ENCODE measurements around the gene HSPB6. TPM values are rescaled to one million over a fixed set of nuclear protein-coding genes. Genes with fewer than 3 reads are reported as not detected.

The HSPB6 gene
- total and polyA plus RNA-seq, 2 experiments from 2014 or later, result 14.1 to 220 TPM

- Histone ChIP-seq H3K9ac (no peak overlapping the region), H4K20me1 (ENCODE audit: insufficient read depth) (no peaks in the 10 kb centered on the region), H3F3A (ENCODE audit: insufficient read depth) (no peaks in the 10 kb centered on the region), H3K79me2 (ENCODE audit: insufficient read depth) (peaks cover 51% of the 10 kb centered on the region), H3K4me2 (ENCODE audit: unreplicated experiment) (no peak overlapping the region), H3K9me2 (ENCODE audit: insufficient read depth) (no peaks in the 10 kb centered on the region), H3K36me3 (ENCODE audit: low read depth) (peaks cover 25% of the 10 kb centered on the region; the same call in 1 of the 2 replicates), H3K27ac (no peak overlapping the region), H3K4me1 (ENCODE audit: insufficient read depth) (no peaks in the 10 kb centered on the region), H3K4me3 (no peak overlapping the region), H3K9me3 (ENCODE audit: low read depth) (no peaks in the 10 kb centered on the region), H3K27me3 (replicated peaks; ENCODE audit: insufficient read depth) (no peaks in the 10 kb centered on the region), H2AFZ (no peak overlapping the region)
- in situ Hi-C loops (cut with MboI), result no loop called here
- DNase-seq, result no peak
- WGBS, 2 experiments (ENCODE audit: low coverage in 1 of 2, low lambda C conversion rate in 2 of 2, missing lambda C conversion rate in 2 of 2), result 85 to 89% methylated on average over 14 to 16 of the region's 16 CpGs
- no peak for TF ChIP-seq EZH2 (IDR thresholded peaks at IDR 0.05; ENCODE audit: insufficient read depth, poor library complexity, severe bottlenecking)
- TF ChIP-seq EZH2phosphoT487 (IDR thresholded peaks at IDR 0.05; ENCODE audit: insufficient read depth, low read depth), result no peak
These were observed 33.9 kb downstream of the HSPB6 start for GRCh38 chr19:35722897-35723296.

GRCh38 chr19:35722461-35722860 is 34.4 kb downstream of the HSPB6 start:
- Histone ChIP-seq H3K4me1 (ENCODE audit: insufficient read depth) (no peaks in the 10 kb centered on the region), H3K4me3 (no peak overlapping the region), H3K36me3 (ENCODE audit: low read depth) (peaks cover 25% of the 10 kb centered on the region; the same call in 1 of the 2 replicates), H2AFZ (no peak overlapping the region), H3K9me3 (ENCODE audit: low read depth) (no peaks in the 10 kb centered on the region), H3K9ac (no peak overlapping the region), H3K79me2 (ENCODE audit: insufficient read depth) (peaks cover 51% of the 10 kb centered on the region), H4K20me1 (ENCODE audit: insufficient read depth) (no peaks in the 10 kb centered on the region), H3F3A (ENCODE audit: insufficient read depth) (no peaks in the 10 kb centered on the region), H3K27me3 (replicated peaks; ENCODE audit: insufficient read depth) (no peaks in the 10 kb centered on the region), H3K27ac (no peak overlapping the region), H3K4me2 (ENCODE audit: unreplicated experiment) (no peak overlapping the region), H3K9me2 (ENCODE audit: insufficient read depth) (no peaks in the 10 kb centered on the region)
- WGBS, 2 experiments (ENCODE audit: low coverage in 1 of 2, low lambda C conversion rate in 2 of 2, missing lambda C conversion rate in 2 of 2), result 92% methylated on average over 14 of the region's 14 CpGs
- TF ChIP-seq EZH2phosphoT487 (IDR thresholded peaks at IDR 0.05; ENCODE audit: insufficient read depth, low read depth), result no peak
- TF ChIP-seq EZH2 (IDR thresholded peaks at IDR 0.05; ENCODE audit: insufficient read depth, poor library complexity, severe bottlenecking), result no peak
- DNase-seq, result no peak
- in situ Hi-C loops (cut with MboI), result no loop called here

GRCh38 chr19:35721374-35721773 is 35.5 kb downstream of the HSPB6 start:
- in situ Hi-C loops (cut with MboI), result no loop called here
- H3K79me2 ChIP-seq (ENCODE audit: insufficient read depth), result peaks cover 51% of the 10 kb centered on the region
- H3K4me2 ChIP-seq (ENCODE audit: unreplicated experiment), result no peak overlapping the region
- no peak overlapping the region for H3K9ac ChIP-seq
- no peak for DNase-seq
- no peaks in the 10 kb centered on the region for H3K9me2 ChIP-seq (ENCODE audit: insufficient read depth)
- H2AFZ ChIP-seq, result no peak overlapping the region
- H3K27ac ChIP-seq, result no peak overlapping the region
- H3K4me3 ChIP-seq, result no peak overlapping the region
- no peak for TF ChIP-seq EZH2 (IDR thresholded peaks at IDR 0.05; ENCODE audit: insufficient read depth, poor library complexity, severe bottlenecking)
- no peak for TF ChIP-seq EZH2phosphoT487 (IDR thresholded peaks at IDR 0.05; ENCODE audit: insufficient read depth, low read depth)
- WGBS, 2 experiments (ENCODE audit: low coverage in 1 of 2, low lambda C conversion rate in 2 of 2, missing lambda C conversion rate in 2 of 2), result 92% methylated on average over 16 of the region's 16 CpGs
- H4K20me1 ChIP-seq (ENCODE audit: insufficient read depth), result no peaks in the 10 kb centered on the region
- H3K27me3 ChIP-seq (replicated peaks; ENCODE audit: insufficient read depth), result no peaks in the 10 kb centered on the region
- H3K4me1 ChIP-seq (ENCODE audit: insufficient read depth), result no peaks in the 10 kb centered on the region
- no peaks in the 10 kb centered on the region; the same call in 1 of the 2 replicates for H3F3A ChIP-seq (ENCODE audit: insufficient read depth)
- peaks cover 23% of the 10 kb centered on the region; the same call in 1 of the 2 replicates for H3K36me3 ChIP-seq (ENCODE audit: low read depth)
- no peaks in the 10 kb centered on the region for H3K9me3 ChIP-seq (ENCODE audit: low read depth)

- no peak for TF ChIP-seq EZH2phosphoT487 (IDR thresholded peaks at IDR 0.05; ENCODE audit: insufficient read depth, low read depth)
- TF ChIP-seq EZH2 (IDR thresholded peaks at IDR 0.05; ENCODE audit: insufficient read depth, poor library complexity, severe bottlenecking), result no peak
- no peaks in the 10 kb centered on the region; the same call in 1 of the 2 replicates for H3F3A ChIP-seq (ENCODE audit: insufficient read depth)
- no peak overlapping the region for H3K27ac ChIP-seq
- no peaks in the 10 kb centered on the region for H3K27me3 ChIP-seq (replicated peaks; ENCODE audit: insufficient read depth)
- H3K4me1 ChIP-seq (ENCODE audit: insufficient read depth), result no peaks in the 10 kb centered on the region
- H2AFZ ChIP-seq, result no peak overlapping the region
- no peak overlapping the region for H3K4me3 ChIP-seq
- no peak for DNase-seq
- H3K9me3 ChIP-seq (ENCODE audit: low read depth), result no peaks in the 10 kb centered on the region
- in situ Hi-C loops (cut with MboI), result no loop called here
- 83% methylated on average over 15 to 17 of the region's 17 CpGs for WGBS, 2 experiments (ENCODE audit: low coverage in 1 of 2, low lambda C conversion rate in 2 of 2, missing lambda C conversion rate in 2 of 2)
- no peak overlapping the region for H3K9ac ChIP-seq
- peaks cover 52% of the 10 kb centered on the region for H3K79me2 ChIP-seq (ENCODE audit: insufficient read depth)
- no peaks in the 10 kb centered on the region for H4K20me1 ChIP-seq (ENCODE audit: insufficient read depth)
- no peak overlapping the region for H3K4me2 ChIP-seq (ENCODE audit: unreplicated experiment)
- H3K9me2 ChIP-seq (ENCODE audit: insufficient read depth), result no peaks in the 10 kb centered on the region
- H3K36me3 ChIP-seq (ENCODE audit: low read depth), result peaks cover 21% of the 10 kb centered on the region; the same call in 1 of the 2 replicates
These were observed 36.2 kb downstream of the HSPB6 start for GRCh38 chr19:35720648-35721047.

GRCh38 chr19:35720163-35720524 is 36.7 kb downstream of the HSPB6 start:
- no peak overlapping the region for H2AFZ ChIP-seq
- no peak overlapping the region for H3K4me2 ChIP-seq (ENCODE audit: unreplicated experiment)
- H3K27me3 ChIP-seq (replicated peaks; ENCODE audit: insufficient read depth), result no peaks in the 10 kb centered on the region
- DNase-seq, result no peak
- TF ChIP-seq EZH2phosphoT487 (IDR thresholded peaks at IDR 0.05; ENCODE audit: insufficient read depth, low read depth), result no peak
- TF ChIP-seq EZH2 (IDR thresholded peaks at IDR 0.05; ENCODE audit: insufficient read depth, poor library complexity, severe bottlenecking), result no peak
- no peak overlapping the region for H3K27ac ChIP-seq
- 91 to 93% methylated on average over 9 of the region's 9 CpGs for WGBS, 2 experiments (ENCODE audit: low coverage in 1 of 2, low lambda C conversion rate in 2 of 2, missing lambda C conversion rate in 2 of 2)
- no peak overlapping the region for H3K4me3 ChIP-seq
- H3K36me3 ChIP-seq (ENCODE audit: low read depth), result peaks cover 18% of the 10 kb centered on the region; the same call in 1 of the 2 replicates
- H3K9me2 ChIP-seq (ENCODE audit: insufficient read depth), result no peaks in the 10 kb centered on the region
- 0 out of 2 replicates have a peak overlapping the region, but pooled peaks have one; percentile 94 for H3K9ac ChIP-seq
- in situ Hi-C loops (cut with MboI), result no loop called here
- H4K20me1 ChIP-seq (ENCODE audit: insufficient read depth), result no peaks in the 10 kb centered on the region
- no peaks in the 10 kb centered on the region for H3K9me3 ChIP-seq (ENCODE audit: low read depth)
- H3K4me1 ChIP-seq (ENCODE audit: insufficient read depth), result no peaks in the 10 kb centered on the region
- no peaks in the 10 kb centered on the region; the same call in 1 of the 2 replicates for H3F3A ChIP-seq (ENCODE audit: insufficient read depth)
- H3K79me2 ChIP-seq (ENCODE audit: insufficient read depth), result peaks cover 57% of the 10 kb centered on the region

Data from GM23248 (cell line).